ENCODE data around the gene ZNF221.
A peak's percentile ranks its signal among the peaks of the same experiment; 100 is the strongest.
"Not testable (repeated sequence)": the region's sequence is repeated elsewhere in the genome, so short reads cannot be mapped to it uniquely, and the experiment has no call there.

Gene ZNF221

GRCh38 chr19:43934985-43935708 is 15.9 kb upstream of the ZNF221 start, which contains the start of gene ZNF45:
TSS of gene ZNF45 (minus strand) at chr19:43935282. CDS start at chr19:43922185, 13,097 bp downstream.
- CTCF ChIA-PET = interaction anchor here (0.8 to 1.3 kb wide), 5 partner anchors 11 to 88 kb away, joined by 3 to 6 read pairs (median 3); partner anchors contain the start of gene ZNF221

GRCh38 chr19:43936188-43936587 is 14.8 kb upstream of the ZNF221 start:
- no peak for TF ChIP-seq CTCF (IDR thresholded peaks at IDR 0.05; ENCODE audit: control extremely low read depth, extremely low read depth, low read depth, missing control alignments)
- no peak for DNase-seq (ENCODE audit: extremely low spot score)
- ChIA-PET CTCF (interaction anchor here (0.6 to 1.1 kb wide), 2 partner anchors 12 to 15 kb away, joined by 3 to 4 read pairs; partner anchors contain the start of gene ZNF221), POLR2A (no interaction called here)

More at GRCh38 chr19:43934985-43935708, 15.9 kb upstream of the ZNF221 start, which contains the start of gene ZNF45:
- no peak for TF ChIP-seq CTCF (IDR thresholded peaks at IDR 0.05; ENCODE audit: control extremely low read depth, extremely low read depth, low read depth, missing control alignments)
- DNase-seq (ENCODE audit: extremely low spot score) = peak; percentile 93
- POLR2A ChIA-PET = interaction anchor here (0.5 to 1.2 kb wide), 5 partner anchors 11 to 267 kb away, joined by 3 to 6 read pairs (median 3); partner anchors contain the start of gene ZNF221

- DNase-seq (ENCODE audit: extremely low spot score) = no peak
- CTCF ChIA-PET = interaction anchor here (1.9 kb wide), 1 partner anchor 8 kb away, joined by 5 read pairs; no protein-coding TSS in a partner anchor
- no peak for TF ChIP-seq CTCF (IDR thresholded peaks at IDR 0.05; ENCODE audit: control extremely low read depth, extremely low read depth, low read depth, missing control alignments)
- POLR2A ChIA-PET = interaction anchor here (0.6 kb wide), 1 partner anchor 11 kb away, joined by 3 read pairs; no protein-coding TSS in a partner anchor
Measured at GRCh38 chr19:43939557-43940260, 11.3 kb upstream of the ZNF221 start.

GRCh38 chr19:43940719-43941118 is 10.3 kb upstream of the ZNF221 start:
- no peak for DNase-seq (ENCODE audit: extremely low spot score)
- ChIA-PET CTCF (no interaction called here), POLR2A (no interaction called here)
- no peak for TF ChIP-seq CTCF (IDR thresholded peaks at IDR 0.05; ENCODE audit: control extremely low read depth, extremely low read depth, low read depth, missing control alignments)

- no peak for TF ChIP-seq CTCF (IDR thresholded peaks at IDR 0.05; ENCODE audit: control extremely low read depth, extremely low read depth, low read depth, missing control alignments)
- POLR2A ChIA-PET = no interaction called here
- CTCF ChIA-PET = interaction anchor here (1.3 to 1.7 kb wide), 2 partner anchors 10 to 35 kb away, joined by 3 to 5 read pairs; partner anchors contain the start of gene ZNF221
- no peak for DNase-seq (ENCODE audit: extremely low spot score)
Measured at GRCh38 chr19:43941209-43941608, 9.8 kb upstream of the ZNF221 start.

GRCh38 chr19:43947412-43947811 is 3.6 kb upstream of the ZNF221 start:
- DNase-seq (ENCODE audit: extremely low spot score); POLR2A ChIA-PET: not testable (repeated sequence)
- CTCF ChIA-PET = interaction anchor here (2.0 kb wide), 1 partner anchor 8 kb away, joined by 5 read pairs; no protein-coding TSS in a partner anchor

GRCh38 chr19:43949803-43950202 is 1.2 kb upstream of the ZNF221 start:
- DNase-seq (ENCODE audit: extremely low spot score); CTCF ChIA-PET; POLR2A ChIA-PET: not testable (repeated sequence)

Data from GM10248 (cell line).